Measurements from ENCODE around the gene HLCS. TPM values are rescaled to one million over a fixed set of nuclear protein-coding genes. Genes with fewer than 3 reads are reported as not detected.

Gene HLCS
- total RNA-seq, 1 experiment from 2014 or later = 20.9 TPM

GRCh38 chr21:36708286-36709029, 258.0 kb downstream of the HLCS start:
- Histone ChIP-seq H3K36me3 (no peaks in the 10 kb centered on the region), H3K4me3 (no peak overlapping the region), H3K4me1 (replicated peaks) (no peaks in the 10 kb centered on the region), H3K9me3 (replicated peaks) (peaks cover 10% of the 10 kb centered on the region; the same call in 1 of the 2 replicates), H3K27me3 (replicated peaks) (peaks cover 41% of the 10 kb centered on the region), H3K27ac (no peak overlapping the region)
- peak in 1 of 2 experiments; percentile 36 for DNase-seq (ENCODE audit: low read depth in 1 of 2, low spot score in 2 of 2)

GRCh38 chr21:36707763-36708285, 258.6 kb downstream of the HLCS start:
- Histone ChIP-seq H3K4me1 (replicated peaks) (no peaks in the 10 kb centered on the region), H3K4me3 (no peak overlapping the region), H3K27me3 (replicated peaks) (peaks cover 39% of the 10 kb centered on the region), H3K9me3 (replicated peaks) (peaks cover 10% of the 10 kb centered on the region; the same call in 1 of the 2 replicates), H3K27ac (no peak overlapping the region), H3K36me3 (no peaks in the 10 kb centered on the region)
- no peak for DNase-seq (ENCODE audit: low read depth in 1 of 2, low spot score in 2 of 2)

GRCh38 chr21:36706951-36707762, 259.3 kb downstream of the HLCS start:
- Histone ChIP-seq H3K9me3 (replicated peaks) (peaks cover 10% of the 10 kb centered on the region; the same call in 1 of the 2 replicates), H3K4me3 (no peak overlapping the region), H3K4me1 (replicated peaks) (no peaks in the 10 kb centered on the region), H3K27ac (no peak overlapping the region), H3K27me3 (replicated peaks) (peaks cover 32% of the 10 kb centered on the region), H3K36me3 (no peaks in the 10 kb centered on the region)
- DNase-seq (ENCODE audit: low read depth in 1 of 2, low spot score in 2 of 2) = no peak

- Histone ChIP-seq H3K27ac (no peak overlapping the region), H3K9me3 (replicated peaks) (peaks cover 10% of the 10 kb centered on the region; the same call in 1 of the 2 replicates), H3K4me3 (no peak overlapping the region), H3K27me3 (replicated peaks) (peaks cover 30% of the 10 kb centered on the region), H3K36me3 (no peaks in the 10 kb centered on the region), H3K4me1 (replicated peaks) (no peaks in the 10 kb centered on the region)
- no peak for DNase-seq (ENCODE audit: low read depth in 1 of 2, low spot score in 2 of 2)
Measured at GRCh38 chr21:36706482-36706852, 260.0 kb downstream of the HLCS start.

GRCh38 chr21:36705679-36706481, 260.6 kb downstream of the HLCS start:
- DNase-seq (ENCODE audit: low read depth in 1 of 2, low spot score in 2 of 2) = no peak
- Histone ChIP-seq H3K27me3 (replicated peaks) (peaks cover 25% of the 10 kb centered on the region), H3K4me1 (replicated peaks) (no peaks in the 10 kb centered on the region), H3K27ac (no peak overlapping the region), H3K36me3 (no peaks in the 10 kb centered on the region), H3K4me3 (no peak overlapping the region), H3K9me3 (replicated peaks) (peaks cover 10% of the 10 kb centered on the region; the same call in 1 of the 2 replicates)

- no peak for DNase-seq (ENCODE audit: low read depth in 1 of 2, low spot score in 2 of 2)
- H3K36me3 ChIP-seq = no peaks in the 10 kb centered on the region
- H3K4me1 ChIP-seq (replicated peaks) = no peaks in the 10 kb centered on the region; the same call in 1 of the 2 replicates
- H3K27ac ChIP-seq = no peak overlapping the region
- H3K27me3 ChIP-seq (replicated peaks) = peaks cover 29% of the 10 kb centered on the region; the same call in 1 of the 2 replicates
- no peak overlapping the region for H3K4me3 ChIP-seq
- H3K9me3 ChIP-seq (replicated peaks) = peaks cover 10% of the 10 kb centered on the region; the same call in 1 of the 2 replicates
Measured at GRCh38 chr21:36704958-36705678, 261.4 kb downstream of the HLCS start.

- no peak overlapping the region for H3K27ac ChIP-seq
- no peaks in the 10 kb centered on the region for H3K36me3 ChIP-seq
- H3K9me3 ChIP-seq (replicated peaks) = peaks cover 10% of the 10 kb centered on the region; the same call in 1 of the 2 replicates
- peaks cover 7% of the 10 kb centered on the region for H3K4me1 ChIP-seq (replicated peaks)
- peaks cover 36% of the 10 kb centered on the region for H3K27me3 ChIP-seq (replicated peaks)
- no peak overlapping the region for H3K4me3 ChIP-seq
- no peak for DNase-seq (ENCODE audit: low read depth in 1 of 2, low spot score in 2 of 2)
Measured at GRCh38 chr21:36704281-36704957, 262.1 kb downstream of the HLCS start.

GRCh38 chr21:36703626-36704280, 262.7 kb downstream of the HLCS start:
- H3K4me3 ChIP-seq = no peak overlapping the region
- H3K36me3 ChIP-seq = no peaks in the 10 kb centered on the region
- peaks cover 10% of the 10 kb centered on the region; the same call in 1 of the 2 replicates for H3K9me3 ChIP-seq (replicated peaks)
- peaks cover 36% of the 10 kb centered on the region for H3K27me3 ChIP-seq (replicated peaks)
- no peak for DNase-seq (ENCODE audit: low read depth in 1 of 2, low spot score in 2 of 2)
- H3K27ac ChIP-seq = no peak overlapping the region
- peaks cover 11% of the 10 kb centered on the region for H3K4me1 ChIP-seq (replicated peaks)

- no peak for DNase-seq (ENCODE audit: low read depth in 1 of 2, low spot score in 2 of 2)
- Histone ChIP-seq H3K9me3 (replicated peaks) (peaks cover 10% of the 10 kb centered on the region; the same call in 1 of the 2 replicates), H3K27ac (no peak overlapping the region), H3K4me3 (no peak overlapping the region), H3K4me1 (replicated peaks) (peaks cover 17% of the 10 kb centered on the region), H3K27me3 (replicated peaks) (peaks cover 36% of the 10 kb centered on the region), H3K36me3 (no peaks in the 10 kb centered on the region; the same call in 1 of the 2 replicates)
Measured at GRCh38 chr21:36703123-36703522, 263.3 kb downstream of the HLCS start.

- Histone ChIP-seq H3K4me3 (no peak overlapping the region), H3K27ac (no peak overlapping the region), H3K27me3 (replicated peaks) (peaks cover 39% of the 10 kb centered on the region)
Measured at GRCh38 chr21:36702622-36702968, 263.9 kb downstream of the HLCS start.

GRCh38 chr21:36701756-36702621, 264.5 kb downstream of the HLCS start:
- H3K27me3 ChIP-seq (replicated peaks) = peaks cover 45% of the 10 kb centered on the region
- H3K4me3 ChIP-seq = no peak overlapping the region
- peaks cover 14% of the 10 kb centered on the region for H3K9me3 ChIP-seq (replicated peaks)
- H3K4me1 ChIP-seq (replicated peaks) = peaks cover 17% of the 10 kb centered on the region
- H3K27ac ChIP-seq = no peak overlapping the region
- no peaks in the 10 kb centered on the region; the same call in 1 of the 2 replicates for H3K36me3 ChIP-seq
- no peak for DNase-seq (ENCODE audit: low read depth in 1 of 2, low spot score in 2 of 2)

More at GRCh38 chr21:36702622-36702968, 263.9 kb downstream of the HLCS start:
- Histone ChIP-seq H3K4me1 (replicated peaks) (peaks cover 17% of the 10 kb centered on the region), H3K36me3 (no peaks in the 10 kb centered on the region; the same call in 1 of the 2 replicates), H3K9me3 (replicated peaks) (peaks cover 8% of the 10 kb centered on the region; the same call in 1 of the 2 replicates)
- no peak for DNase-seq (ENCODE audit: low read depth in 1 of 2, low spot score in 2 of 2)

All from SJSA1 (cell line).